GM23338 (cell line): ENCODE measurements around the gene IMMP2L.

Source experiments
- CREB1 ChIP-seq: fragments of 250-450 bp; sonication (Bioruptor Pico); IDR thresholded peaks from 2 replicates; pipeline ENCODE4 v1.5.0; 2020; ENCODE audit warnings: low read depth, mild to moderate bottlenecking, moderate library complexity
- EZH2 ChIP-seq: fragments of 200-600 bp; sonication (generic); IDR thresholded peaks from one replicate; pipeline ENCODE4 v1.8.0; 2017; ENCODE audit warnings: antibody characterized with exemption, mild to moderate bottlenecking, low read depth; ENCODE audit not compliant: unreplicated experiment
- EZH2phosphoT487 ChIP-seq: fragments of 200-600 bp; sonication (generic); IDR thresholded peaks from one replicate; pipeline ENCODE4 v1.8.1; 2018; ENCODE audit warnings: antibody characterized with exemption; ENCODE audit not compliant: unreplicated experiment
- JUNB ChIP-seq: IDR thresholded peaks from one replicate; pipeline ENCODE4 v1.6.1; 2016; ENCODE audit warnings: antibody characterized with exemption; ENCODE audit not compliant: unreplicated experiment
- NANOG ChIP-seq: IDR thresholded peaks from 2 replicates; pipeline ENCODE4 v1.6.1; 2016; ENCODE audit warnings: antibody characterized with exemption, borderline replicate concordance
- POLR2AphosphoS5 ChIP-seq: IDR thresholded peaks from 2 replicates; pipeline ENCODE4 v1.6.1; 2016; ENCODE audit warnings: antibody characterized with exemption, low read depth
- STAT1 ChIP-seq: IDR thresholded peaks from one replicate; pipeline ENCODE4 v1.6.1; 2016; ENCODE audit warnings: antibody characterized with exemption; ENCODE audit not compliant: unreplicated experiment
- ZNF114 ChIP-seq: fragments of 250-450 bp; sonication (Bioruptor Pico); IDR thresholded peaks from 2 replicates; pipeline ENCODE4 v1.5.0; 2020; ENCODE audit warnings: mild to moderate bottlenecking, moderate library complexity
- ZNF331 ChIP-seq: fragments of 250-450 bp; sonication (Bioruptor Pico); IDR thresholded peaks from 2 replicates; pipeline ENCODE4 v1.5.0; 2020; ENCODE audit warnings: low read depth, mild to moderate bottlenecking, moderate library complexity
- ZNF462 ChIP-seq: fragments of 250-450 bp; sonication (Bioruptor Pico); IDR thresholded peaks from 2 replicates; pipeline ENCODE4 v1.5.0; 2020; ENCODE audit warnings: mild to moderate bottlenecking, moderate library complexity
- TF ChIP-seq, protein P1 (sequence below), 2 experiments: fragments of 200-600 bp in 1 of 2; sonication (generic) in 1 of 2; conservative IDR thresholded peaks; 2 replicates each; pipeline versions ENCODE4 v1.5.1 to v1.6.1; 2016 to 2017; ENCODE audit warnings: antibody characterized with exemption in 2 of 2, low read depth in 2 of 2, mild to moderate bottlenecking in 2 of 2, moderate library complexity in 1 of 2
- TF ChIP-seq, protein P2 (sequence below): IDR thresholded peaks from one replicate; pipeline ENCODE4 v1.6.1; 2018; ENCODE audit warnings: antibody characterized with exemption; ENCODE audit not compliant: unreplicated experiment
- TF ChIP-seq, protein P3 (sequence below): IDR thresholded peaks from 2 replicates; pipeline ENCODE4 v1.6.1; 2016; ENCODE audit warnings: antibody characterized with exemption

- TF ChIP-seq POLR2AphosphoS5 (no peak), CREB1 (CRISPR knock-in tag) (no peak), EZH2 (no peak), STAT1 (no peak), ZNF331 (no peak), ZNF462 (no peak), JUNB (no peak), EZH2phosphoT487 (no peak), ZNF114 (CRISPR knock-in tag) (no peak), NANOG (no peak)
- TF ChIP-seq, protein P1, sequence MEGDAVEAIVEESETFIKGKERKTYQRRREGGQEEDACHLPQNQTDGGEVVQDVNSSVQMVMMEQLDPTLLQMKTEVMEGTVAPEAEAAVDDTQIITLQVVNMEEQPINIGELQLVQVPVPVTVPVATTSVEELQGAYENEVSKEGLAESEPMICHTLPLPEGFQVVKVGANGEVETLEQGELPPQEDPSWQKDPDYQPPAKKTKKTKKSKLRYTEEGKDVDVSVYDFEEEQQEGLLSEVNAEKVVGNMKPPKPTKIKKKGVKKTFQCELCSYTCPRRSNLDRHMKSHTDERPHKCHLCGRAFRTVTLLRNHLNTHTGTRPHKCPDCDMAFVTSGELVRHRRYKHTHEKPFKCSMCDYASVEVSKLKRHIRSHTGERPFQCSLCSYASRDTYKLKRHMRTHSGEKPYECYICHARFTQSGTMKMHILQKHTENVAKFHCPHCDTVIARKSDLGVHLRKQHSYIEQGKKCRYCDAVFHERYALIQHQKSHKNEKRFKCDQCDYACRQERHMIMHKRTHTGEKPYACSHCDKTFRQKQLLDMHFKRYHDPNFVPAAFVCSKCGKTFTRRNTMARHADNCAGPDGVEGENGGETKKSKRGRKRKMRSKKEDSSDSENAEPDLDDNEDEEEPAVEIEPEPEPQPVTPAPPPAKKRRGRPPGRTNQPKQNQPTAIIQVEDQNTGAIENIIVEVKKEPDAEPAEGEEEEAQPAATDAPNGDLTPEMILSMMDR (conservative IDR thresholded peaks at IDR 0.05; ENCODE audit: low read depth in 2 of 2) = no peak
- TF ChIP-seq, protein P2, sequence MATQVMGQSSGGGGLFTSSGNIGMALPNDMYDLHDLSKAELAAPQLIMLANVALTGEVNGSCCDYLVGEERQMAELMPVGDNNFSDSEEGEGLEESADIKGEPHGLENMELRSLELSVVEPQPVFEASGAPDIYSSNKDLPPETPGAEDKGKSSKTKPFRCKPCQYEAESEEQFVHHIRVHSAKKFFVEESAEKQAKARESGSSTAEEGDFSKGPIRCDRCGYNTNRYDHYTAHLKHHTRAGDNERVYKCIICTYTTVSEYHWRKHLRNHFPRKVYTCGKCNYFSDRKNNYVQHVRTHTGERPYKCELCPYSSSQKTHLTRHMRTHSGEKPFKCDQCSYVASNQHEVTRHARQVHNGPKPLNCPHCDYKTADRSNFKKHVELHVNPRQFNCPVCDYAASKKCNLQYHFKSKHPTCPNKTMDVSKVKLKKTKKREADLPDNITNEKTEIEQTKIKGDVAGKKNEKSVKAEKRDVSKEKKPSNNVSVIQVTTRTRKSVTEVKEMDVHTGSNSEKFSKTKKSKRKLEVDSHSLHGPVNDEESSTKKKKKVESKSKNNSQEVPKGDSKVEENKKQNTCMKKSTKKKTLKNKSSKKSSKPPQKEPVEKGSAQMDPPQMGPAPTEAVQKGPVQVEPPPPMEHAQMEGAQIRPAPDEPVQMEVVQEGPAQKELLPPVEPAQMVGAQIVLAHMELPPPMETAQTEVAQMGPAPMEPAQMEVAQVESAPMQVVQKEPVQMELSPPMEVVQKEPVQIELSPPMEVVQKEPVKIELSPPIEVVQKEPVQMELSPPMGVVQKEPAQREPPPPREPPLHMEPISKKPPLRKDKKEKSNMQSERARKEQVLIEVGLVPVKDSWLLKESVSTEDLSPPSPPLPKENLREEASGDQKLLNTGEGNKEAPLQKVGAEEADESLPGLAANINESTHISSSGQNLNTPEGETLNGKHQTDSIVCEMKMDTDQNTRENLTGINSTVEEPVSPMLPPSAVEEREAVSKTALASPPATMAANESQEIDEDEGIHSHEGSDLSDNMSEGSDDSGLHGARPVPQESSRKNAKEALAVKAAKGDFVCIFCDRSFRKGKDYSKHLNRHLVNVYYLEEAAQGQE = no peak
- TF ChIP-seq, protein P3, sequence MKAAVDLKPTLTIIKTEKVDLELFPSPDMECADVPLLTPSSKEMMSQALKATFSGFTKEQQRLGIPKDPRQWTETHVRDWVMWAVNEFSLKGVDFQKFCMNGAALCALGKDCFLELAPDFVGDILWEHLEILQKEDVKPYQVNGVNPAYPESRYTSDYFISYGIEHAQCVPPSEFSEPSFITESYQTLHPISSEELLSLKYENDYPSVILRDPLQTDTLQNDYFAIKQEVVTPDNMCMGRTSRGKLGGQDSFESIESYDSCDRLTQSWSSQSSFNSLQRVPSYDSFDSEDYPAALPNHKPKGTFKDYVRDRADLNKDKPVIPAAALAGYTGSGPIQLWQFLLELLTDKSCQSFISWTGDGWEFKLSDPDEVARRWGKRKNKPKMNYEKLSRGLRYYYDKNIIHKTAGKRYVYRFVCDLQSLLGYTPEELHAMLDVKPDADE = no peak
These were observed 681.3 kb downstream of the IMMP2L start for GRCh38 chr7:110880971-110881370.
